ENCODE results near the gene USP10.

GRCh38 chr16:84663433-84664101, 36.2 kb upstream of the USP10 start:
- TF ChIP-seq EP300 (IDR thresholded peaks at IDR 0.05; ENCODE audit: low read depth) (no peak), CTCF (IDR thresholded peaks at IDR 0.05) (no peak)

Measured in transverse colon (tissue), 3 donors.